A673 (cell line): ENCODE results near the gene KRTAP25-1. TPM values are rescaled to one million over a fixed set of nuclear protein-coding genes. Genes with fewer than 3 reads are reported as not detected.

ENCODE experiments used
- Bru-seq: library from RNA; stranded (reverse); fragments of 400-500 nt; gene quantifications from one replicate; lab custom pipeline; 2021; lab: Mats Ljungman, UMichigan
- BruChase-seq, 2 experiments: library from RNA; stranded (reverse); fragments of 400-500 nt; gene quantifications; one replicate each; lab custom pipeline; 2021; lab: Mats Ljungman, UMichigan
- BruUV-seq: library from RNA; stranded (reverse); fragments of 400-500 nt; replicated peaks from 2 replicates; lab custom pipeline; 2021; lab: Mats Ljungman, UMichigan
- CTCF ChIA-PET: fragments of 300-600 bp; sonication (Branson Sonifier 250); formaldehyde crosslinking; loops from one replicate; lab custom pipeline; 2022; ENCODE audit warnings: antibody characterized with exemption; lab: Charles Lee
- POLR2A ChIA-PET: fragments of 300-600 bp; sonication (Branson Sonifier 250); formaldehyde crosslinking; loops from one replicate; lab custom pipeline; 2022; ENCODE audit warnings: antibody characterized with exemption; ENCODE audit not compliant: low non-redundant PET; lab: Charles Lee
- DNase-seq: peaks from one replicate; pipeline ENCODE4 v3.0.0-alpha.2; 2015; ENCODE audit warnings: low spot score
- H3K27ac ChIP-seq: fragments of 200-600 bp; sonication (generic); 2 replicates; pipeline ENCODE4 v1.5.1; 2016; ENCODE audit warnings: mixed run types, low read depth, mild to moderate bottlenecking, mixed read lengths, antibody characterized with exemption, low read length; ENCODE audit not compliant: poor library complexity, severe bottlenecking
- H3K27me3 ChIP-seq: fragments of 200-600 bp; sonication (generic); replicated peaks from 2 replicates; pipeline ENCODE4 v1.6.1; 2017; ENCODE audit warnings: mixed run types, low read depth, mild to moderate bottlenecking, mixed read lengths, antibody characterized with exemption, low read length; ENCODE audit not compliant: insufficient read depth, poor library complexity
- H3K36me3 ChIP-seq: fragments of 200-600 bp; sonication (generic); 2 replicates; pipeline ENCODE4 v1.6.1; 2016; ENCODE audit warnings: mixed run types, mild to moderate bottlenecking, mixed read lengths, antibody characterized with exemption, low read length; ENCODE audit not compliant: insufficient read depth, poor library complexity, severe bottlenecking
- H3K4me1 ChIP-seq: fragments of 200-600 bp; sonication (generic); 2 replicates; pipeline ENCODE4 v1.6.1; 2017; ENCODE audit warnings: mixed run types, mild to moderate bottlenecking, mixed read lengths, antibody characterized with exemption, low read length; ENCODE audit not compliant: insufficient read depth, poor library complexity, severe bottlenecking
- H3K4me3 ChIP-seq: fragments of 200-600 bp; sonication (generic); 2 replicates; pipeline ENCODE4 v1.5.1; 2016; ENCODE audit warnings: low read depth, mixed run types, mild to moderate bottlenecking, mixed read lengths, low read length; ENCODE audit not compliant: poor library complexity, severe bottlenecking
- H3K9me3 ChIP-seq: fragments of 200-600 bp; sonication (generic); 2 replicates; pipeline ENCODE4 v1.6.1; 2016; ENCODE audit warnings: mixed run types, low read depth, mild to moderate bottlenecking, mixed read lengths, antibody characterized with exemption, low read length; ENCODE audit not compliant: poor library complexity, severe bottlenecking
- CTCF ChIP-seq: fragments of 300-800, 200-600 bp; sonication (generic); conservative IDR thresholded peaks from 2 replicates; pipeline ENCODE4 v1.5.1; 2017; ENCODE audit warnings: low read depth, mild to moderate bottlenecking, antibody characterized with exemption, low read length, moderate library complexity, mixed read lengths
- EZH2 ChIP-seq: fragments of 200-600 bp; sonication (generic); IDR thresholded peaks from 2 replicates; pipeline ENCODE4 v1.6.1; 2017; ENCODE audit warnings: borderline replicate concordance, low read depth, mild to moderate bottlenecking, mixed read lengths, antibody characterized with exemption, low read length; ENCODE audit not compliant: poor library complexity, severe bottlenecking
- intact Hi-C: fragments of 100-400 bp; cut with micrococcal nuclease; formaldehyde crosslinking; loops from one replicate; pipeline ENCODE4 v1.10.0; 2022; ENCODE audit not compliant: unreplicated experiment
- long read RNA-seq: library from polyadenylated mRNA; stranded (forward); transcript quantifications from one replicate; pipeline ENCODE4 v2.0.0, GENCODE V29; 2022
- total RNA-seq: library from RNA; stranded (reverse); gene quantifications from 2 replicates; pipeline ENCODE4 v1.2.3, GENCODE V29; 2021

Gene KRTAP25-1
- total RNA-seq (not detected in 2 replicates), Bru-seq, nascent RNA (not detected), BruChase-seq, experiment 1, labeled RNA remaining after a 2-hour chase (not detected), BruChase-seq, experiment 2, labeled RNA remaining after a 6-hour chase (not detected)
- long read RNA-seq = 0 reads

GRCh38 chr21:30289215-30289614, at the start of gene KRTAP25-1:
Gene KRTAP25-1, minus strand, starts transcription at chr21:30289514. Its CDS starts 24 bp downstream, at chr21:30289490.
- DNase-seq = no peak
- no TSS peak for BruUV-seq
- Histone ChIP-seq H3K27ac (no peak within 1 kb of the TSS), H3K4me1 (no peaks in the 10 kb centered on the region), H3K36me3 (no peaks in the 10 kb centered on the region), H3K27me3 (peaks cover 24% of the 10 kb centered on the region), H3K9me3 (no peaks in the 10 kb centered on the region), H3K4me3 (no peak within 1 kb of the TSS)
- ChIA-PET POLR2A (no interaction called here), CTCF (no interaction called here)
- no peak for TF ChIP-seq CTCF
- TF ChIP-seq EZH2 = no peak
- intact Hi-C loops = no loop called here

- TF ChIP-seq CTCF = no peak
- TF ChIP-seq EZH2 = no peak
- Histone ChIP-seq H3K4me1 (no peaks in the 10 kb centered on the region), H3K4me3 (no peak overlapping the region), H3K27me3 (no peaks in the 10 kb centered on the region), H3K27ac (no peak overlapping the region), H3K36me3 (no peaks in the 10 kb centered on the region), H3K9me3 (no peaks in the 10 kb centered on the region)
- no peak for DNase-seq
- ChIA-PET CTCF (no interaction called here), POLR2A (no interaction called here)
- intact Hi-C loops = no loop called here
- no TSS peak for BruUV-seq
Observed at GRCh38 chr21:30338717-30339116, 49.4 kb upstream of the KRTAP25-1 start.

GRCh38 chr21:30337772-30338171, 48.5 kb upstream of the KRTAP25-1 start:
- TF ChIP-seq CTCF = no peak
- TF ChIP-seq EZH2 = no peak
- DNase-seq = no peak
- H3K36me3 ChIP-seq = no peaks in the 10 kb centered on the region
- ChIA-PET POLR2A (no interaction called here), CTCF (interaction anchor here (0.6 kb wide), 1 partner anchor 902 kb away, joined by 6 read pairs; no protein-coding TSS in a partner anchor)
- no peaks in the 10 kb centered on the region for H3K27me3 ChIP-seq
- H3K27ac ChIP-seq = no peak overlapping the region
- no peaks in the 10 kb centered on the region for H3K9me3 ChIP-seq
- no TSS peak for BruUV-seq
- no peak overlapping the region for H3K4me3 ChIP-seq
- intact Hi-C loops = no loop called here
- H3K4me1 ChIP-seq = no peaks in the 10 kb centered on the region
